HEK293 (cell line): ENCODE results near the gene ARMC10.

Source experiments
- CTCF ChIP-seq: fragments of 450-650 bp; formaldehyde crosslinking; IDR thresholded peaks from 2 replicates; pipeline ENCODE4 v1.5.1; 2016; ENCODE audit warnings: missing biosample characterization, missing genetic modification characterization
- KLF9 ChIP-seq: fragments of 450-650 bp; formaldehyde crosslinking; IDR thresholded peaks from 2 replicates; pipeline ENCODE4 v1.5.1; 2016; ENCODE audit warnings: missing biosample characterization, missing genetic modification characterization, low read depth
- PATZ1 ChIP-seq: fragments of 450-650 bp; formaldehyde crosslinking; IDR thresholded peaks from 2 replicates; pipeline ENCODE4 v1.5.1; 2016; ENCODE audit warnings: missing biosample characterization, missing genetic modification characterization
- ZNF366 ChIP-seq: fragments of 450-650 bp; formaldehyde crosslinking; conservative IDR thresholded peaks from 2 replicates; pipeline ENCODE4 v1.5.1; 2016; ENCODE audit warnings: missing biosample characterization, missing genetic modification characterization
- ZNF521 ChIP-seq: fragments of 450-650 bp; formaldehyde crosslinking; IDR thresholded peaks from 2 replicates; pipeline ENCODE4 v1.5.1; 2017; ENCODE audit warnings: missing biosample characterization, mild to moderate bottlenecking, missing genetic modification characterization
- ZSCAN4 ChIP-seq: fragments of 450-650 bp; formaldehyde crosslinking; IDR thresholded peaks from 2 replicates; pipeline ENCODE4 v1.5.1; 2017; ENCODE audit warnings: missing biosample characterization, missing genetic modification characterization

- TF ChIP-seq PATZ1 (tag by site-specific recombination) (no peak), CTCF (no peak), ZNF366 (tag by site-specific recombination) (no peak), KLF9 (tag by site-specific recombination) (no peak), ZSCAN4 (tag by site-specific recombination) (no peak), ZNF521 (no peak)
Measured at GRCh38 chr7:103142494-103142893, 67.6 kb downstream of the ARMC10 start.
